Esophagus muscularis mucosa (tissue), 4 donors: Measurements from ENCODE around the gene EDC3. TPM values are rescaled to one million over a fixed set of nuclear protein-coding genes. Genes with fewer than 3 reads are reported as not detected.
A peak's percentile ranks its signal among the peaks of the same experiment; 100 is the strongest.
"Not testable (repeated sequence)": the region's sequence is repeated elsewhere in the genome, so short reads cannot be mapped to it uniquely, and the experiment has no call there.

Source experiments
- DNase-seq: peaks from one replicate; pipeline ENCODE4 v3.0.0-alpha.2; 2017; ENCODE audit errors: extremely low spot score
- H3K27ac ChIP-seq, 4 donors: fragments of 200-600 bp; sonication (generic); replicated peaks in 1 of 4; 1 replicate in 3 of 4; 2 replicates in 1 of 4; pipeline ENCODE4 v1.5.1; 2016 to 2019; ENCODE audit warnings: mild to moderate bottlenecking in 1 of 4
- H3K27me3 ChIP-seq, 4 donors: fragments of 200-600 bp; sonication (generic); one replicate each; pipeline versions ENCODE4 v1.5.1 to v1.6.0; 2016 to 2019
- H3K36me3 ChIP-seq, 4 donors: fragments of 200-600 bp; sonication (generic); one replicate each; pipeline ENCODE4 v1.5.1; 2016 to 2019
- H3K4me1 ChIP-seq, 4 donors: fragments of 200-600 bp; sonication (generic); one replicate each; pipeline ENCODE4 v1.5.1; 2016 to 2019
- H3K4me3 ChIP-seq, 4 donors: fragments of 200-600 bp; sonication (generic); 1 replicate in 2 of 4; 2 replicates in 2 of 4; pipeline ENCODE4 v1.5.1; 2016 to 2019; ENCODE audit warnings: mild to moderate bottlenecking in 4 of 4, moderate library complexity in 1 of 4
- H3K9me3 ChIP-seq, 4 donors: fragments of 200-600 bp; sonication (generic); 1 replicate in 3 of 4; 2 replicates in 1 of 4; pipeline ENCODE4 v1.5.1; 2016 to 2019
- CTCF ChIP-seq, 3 experiments: fragments of 200-600 bp in 2 of 3; fragments of 450-650 bp in 1 of 3; sonication (generic) in 2 of 3; IDR thresholded peaks; one replicate each; pipeline ENCODE4 v1.5.1; 2017 to 2019; ENCODE audit warnings: antibody characterized with exemption in 3 of 3, mild to moderate bottlenecking in 2 of 3, moderate library complexity in 1 of 3
- EP300 ChIP-seq: sonication (generic); formaldehyde crosslinking; IDR thresholded peaks from one replicate; pipeline ENCODE4 v1.6.1; 2017; ENCODE audit warnings: antibody characterized with exemption
- POLR2A ChIP-seq: fragments of 450-650 bp; IDR thresholded peaks from one replicate; pipeline ENCODE4 v1.6.1; 2017; ENCODE audit warnings: antibody characterized with exemption, moderate library complexity, mild to moderate bottlenecking, low read depth
- POLR2AphosphoS5 ChIP-seq, 2 donors: sonication (generic); formaldehyde crosslinking; IDR thresholded peaks; one replicate each; pipeline ENCODE4 v1.6.1; 2017; ENCODE audit warnings: antibody characterized with exemption in 2 of 2
- WGBS: methylation state at CpG from one replicate; pipeline ENCODE4 v1.1.5; 2018; 5-methylcytosine and 5-hydroxymethylcytosine counted together
- intact Hi-C: fragments of 100-400 bp; cut with DNase I; formaldehyde crosslinking; loops from one replicate; pipeline ENCODE4 v1.15.1; 2023
- total RNA-seq, 4 donors: library from RNA; depleted of rRNA; stranded (reverse); fragments of >200 nt; gene quantifications; one replicate each; pipeline versions ENCODE4 v1.1.0 to v1.2.1, GENCODE V29; 2016

The EDC3 gene
- total RNA-seq, 4 donors from 2014 or later = 9.6 to 19.5 (median 17.9) TPM

GRCh38 chr15:74732846-74733245 is 37.0 kb upstream of the EDC3 start:
- Histone ChIP-seq H3K27me3 (peaks cover 0 to 82% (median 4%) of the 10 kb centered on the region in 4 donors), H3K9me3 (no peaks in the 10 kb centered on the region), H3K4me1 (no peaks in the 10 kb centered on the region), H3K36me3 (no peaks in the 10 kb centered on the region), H3K4me3 (no peak overlapping the region), H3K27ac (no peak overlapping the region)
- TF ChIP-seq CTCF (IDR thresholded peaks at IDR 0.05) (no peak), POLR2A (no peak), POLR2AphosphoS5 (IDR thresholded peaks at IDR 0.05) (no peak), EP300 (no peak)
- intact Hi-C loops = no loop called here
- 82% methylated on average over 5 of the region's 5 CpGs for WGBS
- no peak for DNase-seq

- TF ChIP-seq POLR2AphosphoS5 (IDR thresholded peaks at IDR 0.05) = no peak
- no peak for TF ChIP-seq POLR2A
- no peak for TF ChIP-seq CTCF (IDR thresholded peaks at IDR 0.05)
- TF ChIP-seq EP300 = no peak
- intact Hi-C loops = no loop called here
- Histone ChIP-seq H3K4me3 (no peak overlapping the region), H3K36me3 (no peaks in the 10 kb centered on the region), H3K9me3 (no peaks in the 10 kb centered on the region), H3K27me3 (peaks cover 0 to 90% (median 4%) of the 10 kb centered on the region in 4 donors), H3K27ac (no peak overlapping the region), H3K4me1 (peaks cover 11 to 14% (median 14%) of the 10 kb centered on the region in 4 donors)
- WGBS = 75% methylated on average over 7 of the region's 7 CpGs
- no peak for DNase-seq
These were observed 34.9 kb upstream of the EDC3 start for GRCh38 chr15:74730619-74731316.

- DNase-seq, H3K4me3 ChIP-seq, H3K9me3 ChIP-seq, H3K36me3 ChIP-seq, H3K27ac ChIP-seq, intact Hi-C loops: not testable (repeated sequence)
- peaks cover 11 to 20% (median 19%) of the 10 kb centered on the region in 4 donors for H3K4me1 ChIP-seq
- H3K27me3 ChIP-seq = peaks cover 0 to 80% (median 4%) of the 10 kb centered on the region in 4 donors
- 73% methylated on average over 6 of the region's 6 CpGs for WGBS
These were observed 33.5 kb upstream of the EDC3 start for GRCh38 chr15:74729372-74729771.

- H3K9me3 ChIP-seq, DNase-seq, H3K27ac ChIP-seq, intact Hi-C loops, H3K36me3 ChIP-seq, H3K4me3 ChIP-seq: not testable (repeated sequence)
- WGBS = 87% methylated on average over 15 of the region's 30 CpGs
- H3K27me3 ChIP-seq = peaks cover 0 to 73% (median 4%) of the 10 kb centered on the region in 4 donors
- H3K4me1 ChIP-seq = peaks cover 11 to 20% (median 19%) of the 10 kb centered on the region in 4 donors
These were observed 32.9 kb upstream of the EDC3 start for GRCh38 chr15:74728699-74729098.

- Histone ChIP-seq H3K27ac (no peak overlapping the region), H3K9me3 (no peaks in the 10 kb centered on the region), H3K27me3 (peaks cover 0 to 63% (median 4%) of the 10 kb centered on the region in 4 donors), H3K4me1 (peaks cover 11 to 20% (median 19%) of the 10 kb centered on the region in 4 donors), H3K4me3 (no peak overlapping the region), H3K36me3 (no peaks in the 10 kb centered on the region)
- intact Hi-C loops = no loop called here
- 58% methylated on average over 4 of the region's 7 CpGs for WGBS
- no peak for DNase-seq
- TF ChIP-seq POLR2AphosphoS5 (IDR thresholded peaks at IDR 0.05) (no peak), POLR2A (no peak), CTCF (IDR thresholded peaks at IDR 0.05) (no peak)
These were observed 31.9 kb upstream of the EDC3 start for GRCh38 chr15:74727727-74728126.

GRCh38 chr15:74726774-74727164 is 30.9 kb upstream of the EDC3 start:
- Histone ChIP-seq H3K27me3 (peaks cover 0 to 54% (median 4%) of the 10 kb centered on the region in 4 donors), H3K9me3 (no peaks in the 10 kb centered on the region), H3K4me3 (peak overlapping the region; percentile 53 to 73 (median 67)), H3K27ac (peak overlapping the region in 1 of 4 donors; percentile 54), H3K4me1 (peaks cover 11 to 20% (median 19%) of the 10 kb centered on the region in 4 donors), H3K36me3 (no peaks in the 10 kb centered on the region)
- DNase-seq = no peak
- TF ChIP-seq CTCF (IDR thresholded peaks at IDR 0.05) = no peak
- TF ChIP-seq EP300 = no peak
- TF ChIP-seq POLR2AphosphoS5 (IDR thresholded peaks at IDR 0.05) = no peak
- TF ChIP-seq POLR2A = no peak
- WGBS = 46% methylated on average over 24 of the region's 24 CpGs
- intact Hi-C loops = no loop called here
